Gastroesophageal sphincter (tissue), 4 donors: ENCODE measurements around the gene SUCLG2. TPM values are rescaled to one million over a fixed set of nuclear protein-coding genes. Genes with fewer than 3 reads are reported as not detected.

Experiments used
- ATAC-seq: fragments of 150-250 bp; one replicate; pipeline ENCODE4 v1.9.1; 2016; ENCODE audit warnings: mild to moderate bottlenecking, moderate library complexity
- H3K27ac ChIP-seq, 4 donors: fragments of 200-600 bp; sonication (generic) in 3 of 4; 1 replicate in 3 of 4; 2 replicates in 1 of 4; pipeline ENCODE4 v1.5.1; 2016 to 2019
- H3K27me3 ChIP-seq: fragments of 200-600 bp; sonication (generic); one replicate; pipeline ENCODE4 v1.5.1; 2019
- H3K36me3 ChIP-seq, 2 donors: fragments of 200-600 bp; sonication (generic); one replicate each; pipeline ENCODE4 v1.5.1; 2019; ENCODE audit warnings: control low read depth in 1 of 2
- H3K4me1 ChIP-seq, 3 donors: fragments of 200-600 bp; sonication (generic); 1 replicate in 2 of 3; 2 replicates in 1 of 3; pipeline ENCODE4 v1.5.1; 2016 to 2019; ENCODE audit warnings: control low read depth in 2 of 3
- H3K4me3 ChIP-seq, 2 donors: fragments of 200-600 bp; sonication (generic); one replicate each; pipeline ENCODE4 v1.5.1; 2019; ENCODE audit warnings: mild to moderate bottlenecking in 1 of 2, moderate library complexity in 1 of 2
- H3K9me3 ChIP-seq, 3 donors: fragments of 200-600 bp; sonication (generic); one replicate each; pipeline ENCODE4 v1.5.1; 2017 to 2019; ENCODE audit warnings: control low read depth in 2 of 3
- EP300 ChIP-seq: sonication (generic); formaldehyde crosslinking; IDR thresholded peaks from one replicate; pipeline ENCODE4 v1.6.1; 2017; ENCODE audit warnings: antibody characterized with exemption, mild to moderate bottlenecking
- POLR2A ChIP-seq, 2 donors: fragments of 450-650 bp; IDR thresholded peaks; one replicate each; pipeline ENCODE4 v1.6.1; 2017; ENCODE audit warnings: antibody characterized with exemption in 2 of 2, mild to moderate bottlenecking in 2 of 2, moderate library complexity in 1 of 2
- POLR2AphosphoS5 ChIP-seq: sonication (generic); formaldehyde crosslinking; IDR thresholded peaks from one replicate; pipeline ENCODE4 v1.6.1; 2017; ENCODE audit warnings: antibody characterized with exemption
- WGBS, 2 donors: methylation state at CpG; one replicate each; pipeline ENCODE4 v1.1.5; 2018; ENCODE audit warnings: low coverage in 1 of 2; 5-methylcytosine and 5-hydroxymethylcytosine counted together
- total RNA-seq, 4 donors: library from RNA; depleted of rRNA; stranded (reverse); fragments of >200 nt; gene quantifications; one replicate each; pipeline ENCODE4 v1.1.0, GENCODE V29; 2016
- TF ChIP-seq, protein P1 (sequence below), 4 experiments: fragments of 200-600 bp in 2 of 4; fragments of 450-650 bp in 2 of 4; sonication (generic) in 1 of 4; IDR thresholded peaks; one replicate each; pipeline ENCODE4 v1.5.1; 2017 to 2019; ENCODE audit warnings: antibody characterized with exemption in 4 of 4, mild to moderate bottlenecking in 2 of 4, moderate library complexity in 2 of 4

The SUCLG2 gene
- total RNA-seq, 4 donors from 2014 or later = 53.3 to 79.4 (median 69.8) TPM

DNA sequence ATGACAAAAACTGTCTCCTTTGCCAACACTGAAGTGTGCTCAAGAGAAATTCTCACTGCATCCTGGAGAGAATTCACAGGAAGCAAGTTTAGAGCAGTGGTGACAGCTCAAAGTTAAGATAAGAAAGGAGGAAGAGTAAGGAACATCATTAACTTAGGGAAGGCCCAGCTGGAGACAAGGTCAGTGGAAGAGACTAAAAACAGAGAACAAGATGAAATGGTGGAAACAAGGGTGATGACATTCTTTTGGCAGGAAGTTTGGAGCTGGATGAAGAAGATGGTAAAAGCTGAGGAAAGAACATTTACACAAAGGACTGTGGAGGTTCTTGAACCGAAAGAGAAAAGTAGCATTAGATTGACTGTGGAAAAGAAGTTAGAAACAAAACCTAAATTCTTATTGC, 6.7 kb upstream of the SUCLG2 start:
- H3K36me3 ChIP-seq = no peaks in the 10 kb centered on the region
- no peak overlapping the region for H3K4me3 ChIP-seq
- H3K9me3 ChIP-seq = no peaks in the 10 kb centered on the region
- peaks cover 0 to 5% (median 0%) of the 10 kb centered on the region in 3 donors for H3K4me1 ChIP-seq
- WGBS, 2 donors = 23 to 25% methylated on average over 1 of the region's 1 CpG
- TF ChIP-seq EP300 = no peak
- TF ChIP-seq, protein P1, sequence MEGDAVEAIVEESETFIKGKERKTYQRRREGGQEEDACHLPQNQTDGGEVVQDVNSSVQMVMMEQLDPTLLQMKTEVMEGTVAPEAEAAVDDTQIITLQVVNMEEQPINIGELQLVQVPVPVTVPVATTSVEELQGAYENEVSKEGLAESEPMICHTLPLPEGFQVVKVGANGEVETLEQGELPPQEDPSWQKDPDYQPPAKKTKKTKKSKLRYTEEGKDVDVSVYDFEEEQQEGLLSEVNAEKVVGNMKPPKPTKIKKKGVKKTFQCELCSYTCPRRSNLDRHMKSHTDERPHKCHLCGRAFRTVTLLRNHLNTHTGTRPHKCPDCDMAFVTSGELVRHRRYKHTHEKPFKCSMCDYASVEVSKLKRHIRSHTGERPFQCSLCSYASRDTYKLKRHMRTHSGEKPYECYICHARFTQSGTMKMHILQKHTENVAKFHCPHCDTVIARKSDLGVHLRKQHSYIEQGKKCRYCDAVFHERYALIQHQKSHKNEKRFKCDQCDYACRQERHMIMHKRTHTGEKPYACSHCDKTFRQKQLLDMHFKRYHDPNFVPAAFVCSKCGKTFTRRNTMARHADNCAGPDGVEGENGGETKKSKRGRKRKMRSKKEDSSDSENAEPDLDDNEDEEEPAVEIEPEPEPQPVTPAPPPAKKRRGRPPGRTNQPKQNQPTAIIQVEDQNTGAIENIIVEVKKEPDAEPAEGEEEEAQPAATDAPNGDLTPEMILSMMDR (IDR thresholded peaks at IDR 0.05) = no peak
- no peak for TF ChIP-seq POLR2AphosphoS5
- no peak for TF ChIP-seq POLR2A (IDR thresholded peaks at IDR 0.05)
- no peak overlapping the region for H3K27ac ChIP-seq
- no peaks in the 10 kb centered on the region for H3K27me3 ChIP-seq
- ATAC-seq = no peak

- no peak for TF ChIP-seq POLR2A (IDR thresholded peaks at IDR 0.05)
- TF ChIP-seq, protein P1 (IDR thresholded peaks at IDR 0.05) = no peak
- no peak for TF ChIP-seq EP300
- no peak for TF ChIP-seq POLR2AphosphoS5
- 75 to 100% methylated on average over 2 to 5 of the region's 5 CpGs for WGBS, 2 donors
- H3K27me3 ChIP-seq = no peaks in the 10 kb centered on the region
- H3K36me3 ChIP-seq = no peaks in the 10 kb centered on the region
- no peaks in the 10 kb centered on the region for H3K9me3 ChIP-seq
- peaks cover 0 to 36% (median 14%) of the 10 kb centered on the region in 3 donors for H3K4me1 ChIP-seq
- no peak overlapping the region for H3K27ac ChIP-seq
- no peak for ATAC-seq
- H3K4me3 ChIP-seq = no peak overlapping the region
Observed at GRCh38 chr3:67657192-67657591, 2.8 kb upstream of the SUCLG2 start.

DNA sequence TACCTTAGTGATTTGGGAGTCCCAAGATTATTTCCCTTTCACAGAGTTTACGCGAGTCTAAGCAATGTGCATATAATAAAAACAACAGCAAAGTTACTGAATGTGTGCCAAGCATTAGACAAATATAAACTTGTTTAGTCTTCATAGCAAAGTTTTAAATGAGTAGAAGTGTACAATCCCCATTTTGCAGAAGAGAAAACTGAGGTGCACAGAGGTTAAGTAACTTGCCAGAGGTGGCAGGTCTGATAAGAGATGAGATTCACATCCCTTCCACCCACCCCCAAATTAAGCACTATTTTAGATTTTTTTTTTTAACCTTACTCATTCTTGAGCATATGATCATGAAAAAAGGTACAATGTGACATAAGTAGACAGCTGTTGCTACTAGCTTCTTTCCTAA, 2.2 kb upstream of the SUCLG2 start:
- H3K9me3 ChIP-seq = no peaks in the 10 kb centered on the region
- H3K36me3 ChIP-seq = no peaks in the 10 kb centered on the region
- TF ChIP-seq EP300 (no peak), POLR2A (IDR thresholded peaks at IDR 0.05) (no peak), POLR2AphosphoS5 (no peak)
- TF ChIP-seq, protein P1 (IDR thresholded peaks at IDR 0.05) = no peak
- no peak overlapping the region for H3K27ac ChIP-seq
- H3K27me3 ChIP-seq = no peaks in the 10 kb centered on the region
- no peak for ATAC-seq
- H3K4me3 ChIP-seq = no peak overlapping the region
- WGBS, 2 donors = 91% methylated on average over 2 of the region's 2 CpGs; no CpG with 5 or more reads in 1 of the 2 donors
- peaks cover 0 to 39% (median 14%) of the 10 kb centered on the region in 3 donors for H3K4me1 ChIP-seq

- Histone ChIP-seq H3K36me3 (no peaks in the 10 kb centered on the region), H3K4me1 (peaks cover 0 to 44% (median 14%) of the 10 kb centered on the region in 3 donors), H3K4me3 (peak overlapping the region; percentile 67 to 97), H3K9me3 (no peaks in the 10 kb centered on the region), H3K27ac (peak overlapping the region in 3 of 4 donors; percentile 92 to 99 (median 98)), H3K27me3 (no peaks in the 10 kb centered on the region)
- WGBS, 2 donors = 85 to 87% methylated on average over 12 to 22 of the region's 24 CpGs
- ATAC-seq = no peak
- TF ChIP-seq, protein P1 (IDR thresholded peaks at IDR 0.05) = no peak
- TF ChIP-seq EP300 = no peak
- no peak for TF ChIP-seq POLR2AphosphoS5
- peak in 1 of 2 donors; percentile 32 for TF ChIP-seq POLR2A (IDR thresholded peaks at IDR 0.05)
Observed at GRCh38 chr3:67655364-67656121, 1.1 kb upstream of the SUCLG2 start.

GRCh38 chr3:67654844-67655177, 399 bp upstream of the SUCLG2 start:
- Histone ChIP-seq H3K9me3 (no peaks in the 10 kb centered on the region), H3K4me3 (peak overlapping the region; percentile 67 to 97), H3K4me1 (peaks cover 0 to 51% (median 14%) of the 10 kb centered on the region in 3 donors), H3K36me3 (no peaks in the 10 kb centered on the region), H3K27ac (peak overlapping the region; percentile 72 to 99 (median 95)), H3K27me3 (no peaks in the 10 kb centered on the region)
- peak; percentile 43 for ATAC-seq
- WGBS, 2 donors = 0 to 10% methylated on average over 2 to 6 of the region's 11 CpGs
- TF ChIP-seq, protein P1 (IDR thresholded peaks at IDR 0.05) = no peak
- TF ChIP-seq EP300 (no peak), POLR2A (IDR thresholded peaks at IDR 0.05) (no peak), POLR2AphosphoS5 (no peak)
